Psoas muscle (tissue), 8 donors: ENCODE data around the gene UROD. TPM values are rescaled to one million over a fixed set of nuclear protein-coding genes. Genes with fewer than 3 reads are reported as not detected.
"Not testable (repeated sequence)": the region's sequence is repeated elsewhere in the genome, so short reads cannot be mapped to it uniquely, and the experiment has no call there.

Source experiments
- ATAC-seq, 4 donors: fragments of 200-7000 bp; cut with Tn5 transposase; one replicate each; pipeline ENCODE4 v1.9.1; 2020; ENCODE audit warnings: moderate library complexity in 3 of 4, mild to moderate bottlenecking in 2 of 4
- DNase-seq, 2 donors: peaks; one replicate each; pipeline ENCODE4 v3.0.0-alpha.2; 2020
- H3K27ac ChIP-seq: fragments of 200-600 bp; one replicate; pipeline ENCODE4 v1.8.0; 2022
- H3K27me3 ChIP-seq, 3 donors: fragments of 200-600 bp in 1 of 3; one replicate each; pipeline versions ENCODE4 v1.6.1 to v1.8.0; 2013 to 2022; ENCODE audit warnings: low read length in 2 of 3, mild to moderate bottlenecking in 2 of 3, moderate library complexity in 1 of 3; ENCODE audit not compliant: insufficient read depth in 3 of 3
- H3K36me3 ChIP-seq, 2 donors: fragments of 200-600 bp in 1 of 2; one replicate each; pipeline versions ENCODE4 v1.6.1 to v1.8.0; 2013 to 2022; ENCODE audit warnings: low read depth in 1 of 2, mild to moderate bottlenecking in 1 of 2, moderate library complexity in 1 of 2; ENCODE audit not compliant: insufficient read depth in 1 of 2
- H3K4me1 ChIP-seq: fragments of 200-600 bp; one replicate; pipeline ENCODE4 v1.8.0; 2022
- H3K4me3 ChIP-seq: fragments of 200-600 bp; one replicate; pipeline ENCODE4 v1.8.0; 2022; ENCODE audit warnings: mild to moderate bottlenecking
- H3K9me3 ChIP-seq: fragments of 200-600 bp; one replicate; pipeline ENCODE4 v1.8.0; 2022
- CTCF ChIP-seq: fragments of 200-600 bp; IDR thresholded peaks from one replicate; pipeline ENCODE4 v1.8.0; 2022; ENCODE audit warnings: antibody characterized with exemption
- WGBS, 3 donors: extraction: QIAGEN DNeasy Blood & Tissue Kit; methylation state at CpG; one replicate each; pipeline versions ENCODE4 v1.1.6 to v1.1.7; 2013; 5-methylcytosine and 5-hydroxymethylcytosine counted together
- intact Hi-C, 2 donors: fragments of 100-400 bp; cut with DNase I; formaldehyde crosslinking; loops; one replicate each; pipeline versions ENCODE4 v1.11.0 to v1.14.2; 2022
- polyA plus RNA-seq, 3 donors: library from polyadenylated mRNA; stranded (reverse); fragments of 200-250 nt; gene quantifications; one replicate each; pipeline ENCODE4 v1.2.3, GENCODE V29; 2013
- total RNA-seq, 4 donors: library from RNA; stranded (reverse); fragmentation: NEBNext Ultra II Directional in 2 of 4; extraction: Animal tissue kit (Norgen Biotek cat#: 25700) in 2 of 4; gene quantifications; one replicate each; pipeline versions ENCODE4 v1.2.1 to v1.2.4, GENCODE V29; 2021 to 2023
- donor health status: healthy with polysubstance abuse.
- donor health status: DM: no; HTN: no; CAD: no; lungs with moderate emphysema.
- donor health status: Bipolar disorder and iron deficiency.
- donor health status: healthy.
- donor health status: DM: yes; HTN: yes; CAD: no.
- donor health status: DM: no; HTN: no; CAD: no.
- donor health status: DM: no; HTN: no; CAD: no.
- donor health status: DM: yes; HTN: yes; CAD: no.

UROD gene
- total and polyA plus RNA-seq, 7 donors = 50.4 to 79.6 (median 64.6) TPM

GRCh38 chr1:44994309-44994898 is 17.6 kb upstream of the UROD start:
- Histone ChIP-seq H3K4me1 (no peaks in the 10 kb centered on the region), H3K27me3 (no peaks in the 10 kb centered on the region), H3K36me3 (no peaks in the 10 kb centered on the region), H3K27ac (no peak overlapping the region), H3K4me3 (no peak overlapping the region), H3K9me3 (no peaks in the 10 kb centered on the region)
- no peak for DNase-seq
- no peak for TF ChIP-seq CTCF
- 69 to 73% (median 70%) methylated on average over 7 of the region's 7 CpGs for WGBS, 3 donors
- ATAC-seq = no peak
- intact Hi-C loops = no loop called here

- H3K27me3 ChIP-seq = no peaks in the 10 kb centered on the region
- WGBS, 3 donors = 94 to 96% (median 95%) methylated on average over 7 of the region's 7 CpGs
- no peak overlapping the region for H3K27ac ChIP-seq
- peaks cover 1% of the 10 kb centered on the region for H3K4me1 ChIP-seq
- DNase-seq = no peak
- ATAC-seq = no peak
- intact Hi-C loops = no loop called here
- TF ChIP-seq CTCF = no peak
- no peak overlapping the region for H3K4me3 ChIP-seq
- no peaks in the 10 kb centered on the region for H3K9me3 ChIP-seq
- H3K36me3 ChIP-seq = no peaks in the 10 kb centered on the region
Observed at GRCh38 chr1:44995467-44996238, 16.4 kb upstream of the UROD start.

- DNase-seq = no peak
- Histone ChIP-seq H3K4me3 (no peak overlapping the region), H3K4me1 (peaks cover 6% of the 10 kb centered on the region), H3K27ac (no peak overlapping the region), H3K27me3 (no peaks in the 10 kb centered on the region), H3K9me3 (no peaks in the 10 kb centered on the region), H3K36me3 (peaks cover 3 to 27% of the 10 kb centered on the region in 2 donors)
- no peak for ATAC-seq
- WGBS, 3 donors = 70 to 77% (median 71%) methylated on average over 3 of the region's 3 CpGs
- intact Hi-C loops = no loop called here
- no peak for TF ChIP-seq CTCF
Observed at GRCh38 chr1:44999232-44999631, 12.8 kb upstream of the UROD start.

GRCh38 chr1:45001011-45001481 is 11.0 kb upstream of the UROD start:
- WGBS, 3 donors = 48 to 83% (median 52%) methylated on average over 7 of the region's 7 CpGs
- Histone ChIP-seq H3K27me3 (no peaks in the 10 kb centered on the region), H3K27ac (peak overlapping the region; percentile 3), H3K9me3 (no peaks in the 10 kb centered on the region), H3K4me1 (peaks cover 6% of the 10 kb centered on the region), H3K36me3 (peaks cover 9 to 45% of the 10 kb centered on the region in 2 donors), H3K4me3 (no peak overlapping the region)
- intact Hi-C loops = loop anchor here in 1 of 2 donors (10.0 kb wide), 1 partner anchor 166 kb away; no protein-coding TSS in a partner anchor
- DNase-seq (no peak), ATAC-seq (peak; percentile 64 to 89 (median 81))
- TF ChIP-seq CTCF = no peak

- not testable (repeated sequence) for H3K4me3 ChIP-seq, H3K27me3 ChIP-seq, H3K4me1 ChIP-seq, ATAC-seq, DNase-seq, H3K27ac ChIP-seq, H3K9me3 ChIP-seq
- H3K36me3 ChIP-seq = peaks cover 10 to 50% of the 10 kb centered on the region in 2 donors
- 80 to 83% (median 82%) methylated on average over 8 of the region's 8 CpGs for WGBS, 3 donors
- intact Hi-C loops = loop anchor here in 1 of 2 donors (10.0 kb wide), 1 partner anchor 167 kb away; no protein-coding TSS in a partner anchor
Observed at GRCh38 chr1:45001576-45001975, 10.5 kb upstream of the UROD start.
